ENCODE measurements around the gene AQP6.

AQP6 gene

DNA sequence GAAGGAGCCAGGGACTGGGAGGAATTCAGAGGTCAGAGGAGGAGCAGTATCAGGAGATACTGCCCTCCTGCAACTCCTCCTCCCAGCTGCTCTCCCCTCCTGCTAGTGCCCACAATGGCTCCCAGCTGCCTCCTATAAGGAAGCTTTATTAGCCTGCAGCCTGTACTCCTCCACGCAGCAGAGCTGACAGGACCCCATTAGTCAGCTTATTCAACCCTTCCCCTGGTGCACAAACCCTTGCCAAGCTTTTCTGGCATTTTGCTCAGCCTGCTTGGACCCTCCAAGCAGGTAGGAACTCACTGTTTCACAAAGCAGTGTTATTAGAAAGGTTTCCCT lies 29.2 kb upstream of the AQP6 start:
- no peak for DNase-seq

DNA sequence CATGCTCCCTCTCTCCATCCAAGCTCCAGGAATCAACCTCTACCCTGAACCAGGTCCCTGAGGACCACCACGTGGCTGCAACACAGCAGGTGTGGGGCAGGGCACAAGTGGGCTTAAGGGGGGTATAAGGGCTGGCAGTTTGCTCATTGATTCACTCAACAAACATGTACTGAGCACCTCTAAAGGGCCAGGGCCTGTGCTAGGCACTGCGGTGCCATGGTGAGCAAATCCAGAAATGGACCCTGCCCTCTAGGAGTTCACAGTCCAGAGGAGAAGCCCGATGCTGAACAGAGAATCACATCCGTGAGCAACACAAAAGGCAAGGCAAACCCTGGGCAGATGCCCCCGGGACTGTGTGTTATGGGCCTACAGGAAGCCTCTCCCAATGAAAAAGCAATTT lies 28.7 kb upstream of the AQP6 start:
- no peak for DNase-seq

DNA sequence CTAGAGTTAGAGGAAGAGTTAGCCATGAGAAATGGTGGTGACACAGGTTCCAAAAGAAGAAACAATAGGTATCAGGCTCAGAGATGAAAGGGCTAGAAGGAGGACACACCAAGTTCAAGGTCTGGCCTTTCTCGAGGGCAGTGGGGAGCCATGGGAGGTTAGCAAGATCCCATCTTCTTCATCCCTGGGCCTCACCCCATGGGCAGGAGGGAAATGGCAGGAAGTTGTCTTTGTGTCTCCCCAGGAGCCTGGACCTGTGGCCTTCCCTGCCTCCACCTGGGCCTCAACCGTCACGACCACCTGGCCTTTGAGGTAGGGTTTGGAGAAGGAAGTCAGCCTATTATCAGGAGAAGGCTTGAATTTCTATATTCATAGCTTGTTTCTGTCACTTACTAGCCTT lies 28.0 kb upstream of the AQP6 start:
- DNase-seq = no peak

DNA sequence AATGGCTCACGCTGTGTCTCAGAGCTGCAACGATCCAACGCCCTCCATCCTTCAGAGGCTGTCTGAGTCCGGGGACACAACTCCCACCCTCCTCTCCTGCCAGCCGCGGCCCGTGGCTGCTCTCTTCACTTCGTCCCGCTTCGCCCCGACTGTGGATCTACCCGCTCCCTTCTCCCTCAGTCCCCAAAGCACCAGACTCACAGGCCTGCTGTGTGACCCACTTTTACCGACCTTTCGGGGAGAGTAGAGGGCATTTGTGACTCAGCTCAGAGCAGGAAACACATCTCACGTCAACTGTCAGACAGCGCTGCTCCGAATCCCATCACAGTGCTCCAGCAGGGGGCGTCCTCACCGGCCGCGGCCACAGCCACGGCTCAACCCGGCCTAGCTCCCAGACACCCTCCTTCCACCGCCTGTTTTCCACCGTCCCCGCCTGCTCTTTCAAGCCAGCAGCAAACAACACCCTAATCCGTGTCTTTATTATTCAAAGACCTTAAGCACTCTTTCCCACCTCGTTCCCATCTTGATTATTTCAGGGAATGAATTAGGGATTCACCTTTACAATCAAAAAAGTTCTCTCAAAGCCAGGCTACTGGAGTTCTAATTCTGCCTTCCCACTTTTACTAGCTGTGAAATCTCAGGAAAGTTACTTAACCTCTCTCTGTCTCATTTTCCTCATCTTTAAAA lies 27.2 kb upstream of the AQP6 start:
- peak; percentile 85 for DNase-seq

DNA sequence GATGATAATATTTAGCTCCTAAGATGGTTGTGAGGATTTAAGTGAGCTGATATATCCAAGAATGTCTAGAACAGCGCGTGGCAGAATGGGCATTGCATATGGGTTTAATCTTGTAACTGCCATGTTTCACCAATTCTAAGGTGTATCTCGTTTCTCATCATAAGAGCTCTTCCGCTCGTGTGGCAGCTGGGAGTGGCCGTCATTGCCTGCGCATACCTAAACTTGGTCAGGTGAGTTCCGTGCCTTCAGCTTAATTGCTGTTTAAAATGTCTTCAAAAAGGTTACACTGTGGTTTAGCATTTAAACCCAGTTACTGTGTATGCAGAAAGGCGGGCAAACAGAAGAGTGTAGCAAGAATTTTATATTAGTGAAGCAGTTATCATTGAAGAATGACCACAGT lies 26.7 kb upstream of the AQP6 start:
- DNase-seq = no peak

DNA sequence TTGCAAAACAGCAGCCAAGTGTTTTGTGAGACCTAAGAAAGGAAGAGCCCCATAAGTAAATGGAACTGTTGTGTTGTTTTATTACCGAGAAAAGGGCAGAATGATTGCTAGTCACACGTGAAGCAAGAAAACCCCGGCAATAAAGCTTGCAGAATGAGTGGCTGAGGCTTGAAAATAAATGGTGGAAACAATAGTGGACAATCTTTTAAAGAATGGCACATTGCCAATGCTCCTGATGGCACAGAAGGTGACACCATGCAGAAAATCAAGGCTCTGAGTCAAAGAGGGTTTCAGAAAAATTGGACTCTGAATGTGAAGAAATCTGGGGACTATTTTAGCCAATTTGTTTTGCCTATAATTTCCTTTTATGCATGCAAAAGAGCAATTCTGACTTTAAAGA lies 26.2 kb upstream of the AQP6 start:
- no peak for DNase-seq

DNA sequence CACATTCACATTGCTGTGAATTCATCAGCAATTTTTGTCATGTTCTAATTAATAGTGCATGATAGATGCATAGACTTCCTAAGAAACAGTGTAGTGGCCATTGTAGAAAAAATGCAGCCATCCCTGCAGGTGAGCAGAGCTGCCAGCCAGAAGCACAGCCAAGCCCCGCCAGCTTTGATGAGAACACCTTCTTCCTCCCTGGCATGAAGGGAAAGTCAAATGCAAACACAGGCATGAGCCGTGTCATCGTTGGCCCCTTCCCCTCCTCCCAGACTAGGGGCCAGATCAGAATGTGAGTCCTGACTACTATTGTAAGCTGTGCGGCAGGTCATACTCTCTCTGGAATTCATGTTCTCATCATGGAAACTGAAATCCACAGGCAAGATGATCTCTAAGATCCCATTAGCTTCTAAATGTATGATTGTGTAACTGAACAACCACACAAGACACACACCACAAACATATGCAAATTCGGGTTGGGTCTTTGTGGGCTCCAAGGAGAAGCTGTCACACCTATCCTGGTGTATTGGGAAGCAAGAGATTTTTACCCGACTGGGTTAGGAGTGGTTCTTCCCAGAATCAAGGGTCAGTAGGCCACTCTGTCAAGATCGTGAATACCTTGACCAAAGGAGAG lies 25.0 kb upstream of the AQP6 start:
- DNase-seq = no peak

DNA sequence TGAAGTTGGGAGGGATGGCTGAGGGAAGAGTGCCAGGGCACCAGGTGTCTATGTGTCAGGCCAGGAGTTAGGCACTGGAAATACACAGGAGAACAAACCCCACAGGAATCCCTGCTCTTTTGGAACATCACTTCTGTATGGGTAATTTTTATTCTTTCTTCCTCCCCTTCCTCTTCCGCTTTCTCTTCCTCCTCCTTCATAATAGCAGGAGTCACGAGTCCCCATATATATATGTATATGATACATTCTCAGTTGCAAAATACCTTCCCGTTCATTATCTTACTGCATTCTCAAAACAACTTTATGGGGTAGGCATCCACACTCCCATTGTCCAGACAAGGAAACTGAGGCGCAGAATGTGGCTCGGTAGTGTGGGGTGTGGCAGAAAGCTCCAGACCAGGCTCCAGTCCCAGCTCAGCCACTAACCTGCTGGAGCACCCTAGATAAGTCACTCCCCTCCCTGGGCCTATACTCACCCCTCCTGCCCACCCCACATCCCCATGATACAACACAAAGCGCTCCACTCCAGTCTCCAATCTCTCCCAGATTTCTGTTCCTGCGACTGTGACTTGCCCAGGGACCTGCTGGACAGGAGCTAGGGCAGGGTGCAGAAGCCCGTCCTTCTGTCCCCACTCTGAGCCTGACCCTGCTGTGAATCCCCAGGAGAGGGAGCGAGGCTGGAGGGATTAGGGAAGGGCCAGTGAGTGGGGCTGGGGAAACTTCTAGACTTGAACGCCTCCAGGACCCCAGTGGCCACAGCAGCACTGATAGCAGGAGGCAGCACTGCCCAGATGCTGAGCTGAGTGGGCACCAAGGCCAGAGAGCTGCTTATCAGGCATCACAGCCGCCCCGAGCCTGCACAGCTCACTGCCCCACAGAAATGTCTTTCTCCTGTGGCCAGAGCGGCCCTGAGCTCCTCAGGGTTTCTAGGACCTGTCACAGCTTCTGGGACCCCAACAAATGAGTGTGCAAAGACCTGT lies 23.6 kb upstream of the AQP6 start:
- no peak for DNase-seq

DNA sequence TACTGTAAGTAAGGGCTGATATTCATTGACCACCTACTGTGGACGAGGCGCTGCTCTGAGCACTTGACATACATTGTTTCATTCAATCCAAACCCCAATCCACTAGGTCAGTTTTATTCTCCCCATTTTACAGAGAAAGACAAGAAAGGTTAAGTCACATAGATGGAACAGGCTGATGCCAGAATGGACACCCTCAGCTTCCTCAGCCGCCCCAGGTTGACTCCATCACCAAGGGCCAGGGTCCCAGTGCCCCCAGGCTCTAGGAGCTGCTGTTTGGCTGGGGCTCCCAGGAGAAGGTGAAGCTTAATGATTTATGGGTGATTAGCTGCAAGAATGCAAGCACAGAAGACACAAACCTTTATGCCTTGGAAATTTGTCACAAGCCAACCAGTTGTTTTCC lies 22.9 kb upstream of the AQP6 start:
- no peak for DNase-seq

DNA sequence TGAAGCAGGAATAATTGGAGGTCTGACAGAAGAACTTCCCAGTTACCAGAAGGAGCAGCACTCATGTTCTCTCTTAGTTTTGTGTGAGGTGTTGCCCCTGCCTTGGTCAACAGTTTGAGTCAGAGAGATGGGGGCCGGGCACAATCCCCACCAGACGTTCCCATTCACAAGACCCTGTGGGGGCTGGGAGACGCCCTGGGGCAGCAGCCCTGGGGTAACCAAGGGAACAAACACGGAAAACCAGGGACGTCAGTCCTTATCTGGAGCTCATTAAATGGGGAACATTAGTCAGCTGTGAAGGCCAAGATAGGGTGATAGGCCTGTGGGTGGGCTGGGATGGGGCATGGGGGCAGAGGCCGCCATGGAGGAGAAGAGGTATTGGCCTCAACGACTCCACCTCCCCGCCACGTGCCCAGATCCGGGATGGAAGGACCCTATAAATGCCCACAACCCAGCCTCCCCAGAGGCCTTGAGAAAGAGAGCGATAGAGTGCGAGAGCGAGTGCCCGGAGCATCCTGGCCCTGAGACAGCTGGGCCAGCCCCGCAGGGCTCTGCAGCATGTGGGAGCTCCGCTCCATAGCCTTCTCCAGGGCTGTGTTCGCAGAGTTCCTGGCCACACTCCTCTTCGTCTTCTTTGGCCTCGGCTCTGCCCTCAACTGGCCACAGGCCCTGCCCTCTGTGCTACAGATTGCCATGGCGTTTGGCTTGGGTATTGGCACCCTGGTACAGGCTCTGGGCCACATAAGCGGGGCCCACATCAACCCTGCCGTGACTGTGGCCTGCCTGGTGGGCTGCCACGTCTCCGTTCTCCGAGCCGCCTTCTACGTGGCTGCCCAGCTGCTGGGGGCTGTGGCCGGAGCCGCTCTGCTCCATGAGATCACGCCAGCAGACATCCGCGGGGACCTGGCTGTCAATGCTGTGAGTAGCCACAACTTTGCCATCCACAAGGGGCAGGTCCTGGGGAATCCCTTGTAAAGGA lies 22.2 kb upstream of the AQP6 start, which contains the start of gene AQP2:
AQP2 (plus strand) TSS at position 465 of the 979 bp plus-strand sequence; CDS start at position 559, 94 bp downstream.
- no peak for DNase-seq

DNA sequence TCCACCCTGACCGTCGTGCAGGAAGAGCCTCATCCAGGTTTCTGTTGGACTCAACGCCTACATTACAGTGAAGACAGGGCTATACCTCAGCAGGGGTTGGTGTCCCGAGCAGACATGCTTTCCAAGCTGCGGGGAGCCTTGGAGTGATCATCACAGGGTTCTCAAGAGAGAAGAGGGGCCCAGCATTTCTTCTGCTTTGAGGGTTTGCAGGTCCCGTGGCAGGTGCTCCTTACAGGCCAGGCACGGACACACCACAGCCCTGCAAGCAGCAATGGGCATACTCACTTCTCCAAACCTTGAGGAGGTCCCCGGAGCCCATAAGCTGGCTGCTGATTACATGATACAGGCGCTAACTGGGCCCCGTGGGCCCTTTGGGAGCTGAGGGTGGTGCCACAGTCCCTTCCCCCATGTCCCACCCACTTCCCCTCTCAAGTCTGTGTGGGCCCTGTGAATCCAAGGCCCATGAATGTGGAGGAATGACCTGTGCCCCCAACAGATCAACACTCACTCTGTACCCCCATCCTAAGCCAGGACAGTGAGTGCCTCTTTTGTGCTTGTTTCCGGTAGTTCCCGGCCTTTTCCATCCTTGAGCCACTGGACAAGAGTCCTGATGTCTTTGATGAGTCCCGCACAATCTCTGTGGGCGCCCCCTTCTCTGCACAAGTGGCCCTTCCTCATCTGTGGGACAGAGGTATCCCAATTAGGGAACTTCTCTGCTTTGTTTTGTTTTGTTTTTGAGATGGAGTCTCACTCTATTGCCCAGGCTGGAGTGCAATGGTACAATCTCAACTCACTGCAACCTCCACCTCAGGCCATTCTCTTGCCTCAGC lies 21.1 kb upstream of the AQP6 start:
- no peak for DNase-seq

DNA sequence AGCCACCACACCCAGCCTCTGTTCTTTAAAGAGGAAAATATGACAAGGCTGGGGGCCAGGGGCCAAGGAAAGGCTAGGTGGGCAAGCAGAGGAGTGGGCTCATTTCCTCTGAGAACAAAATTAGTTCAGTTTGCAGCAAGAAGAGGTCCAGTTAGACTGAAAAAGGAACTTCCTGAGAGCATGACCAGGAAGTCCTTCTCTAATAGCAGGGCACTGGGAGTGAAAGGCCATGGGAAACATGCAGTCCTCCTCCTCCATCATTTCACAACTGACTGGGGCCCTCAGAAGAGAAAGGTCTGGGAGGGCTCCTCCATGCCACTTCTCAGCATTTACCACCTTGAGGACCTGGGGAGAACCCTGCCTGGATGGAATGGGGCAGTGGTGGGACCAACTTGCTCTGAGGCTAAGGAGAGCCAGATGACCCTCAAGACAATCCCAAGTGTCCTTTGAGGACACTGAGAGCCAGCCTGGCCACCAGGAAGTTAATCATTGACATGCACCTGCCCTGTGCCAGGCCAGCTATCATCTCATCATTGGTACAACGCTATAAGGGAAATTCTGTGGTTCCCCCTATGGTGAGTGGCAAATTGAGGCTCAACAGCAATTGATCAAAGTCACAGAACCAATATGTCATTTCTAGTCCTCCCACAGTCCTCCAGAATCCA lies 20.2 kb upstream of the AQP6 start:
- DNase-seq = no peak

DNA sequence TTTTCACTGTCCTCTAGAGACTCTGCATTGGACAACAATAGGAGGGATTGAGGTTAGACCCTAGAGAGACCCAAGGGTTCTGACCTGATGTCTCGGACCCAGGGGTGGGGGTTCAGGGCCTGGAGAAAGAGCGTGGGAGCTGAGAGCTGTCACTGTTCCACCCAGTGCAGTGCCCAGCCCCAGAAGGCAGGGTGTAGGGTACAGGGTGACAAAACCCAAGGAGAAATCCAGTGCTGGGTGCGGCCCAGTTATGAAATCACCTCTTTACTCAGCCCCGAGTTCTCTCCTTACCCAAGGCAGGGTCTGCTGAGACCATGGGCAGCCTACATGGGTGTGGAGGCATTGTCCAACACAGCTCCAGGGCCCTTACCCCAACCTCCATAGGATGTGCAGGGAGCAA lies 19.6 kb upstream of the AQP6 start:
- DNase-seq = no peak

DNA sequence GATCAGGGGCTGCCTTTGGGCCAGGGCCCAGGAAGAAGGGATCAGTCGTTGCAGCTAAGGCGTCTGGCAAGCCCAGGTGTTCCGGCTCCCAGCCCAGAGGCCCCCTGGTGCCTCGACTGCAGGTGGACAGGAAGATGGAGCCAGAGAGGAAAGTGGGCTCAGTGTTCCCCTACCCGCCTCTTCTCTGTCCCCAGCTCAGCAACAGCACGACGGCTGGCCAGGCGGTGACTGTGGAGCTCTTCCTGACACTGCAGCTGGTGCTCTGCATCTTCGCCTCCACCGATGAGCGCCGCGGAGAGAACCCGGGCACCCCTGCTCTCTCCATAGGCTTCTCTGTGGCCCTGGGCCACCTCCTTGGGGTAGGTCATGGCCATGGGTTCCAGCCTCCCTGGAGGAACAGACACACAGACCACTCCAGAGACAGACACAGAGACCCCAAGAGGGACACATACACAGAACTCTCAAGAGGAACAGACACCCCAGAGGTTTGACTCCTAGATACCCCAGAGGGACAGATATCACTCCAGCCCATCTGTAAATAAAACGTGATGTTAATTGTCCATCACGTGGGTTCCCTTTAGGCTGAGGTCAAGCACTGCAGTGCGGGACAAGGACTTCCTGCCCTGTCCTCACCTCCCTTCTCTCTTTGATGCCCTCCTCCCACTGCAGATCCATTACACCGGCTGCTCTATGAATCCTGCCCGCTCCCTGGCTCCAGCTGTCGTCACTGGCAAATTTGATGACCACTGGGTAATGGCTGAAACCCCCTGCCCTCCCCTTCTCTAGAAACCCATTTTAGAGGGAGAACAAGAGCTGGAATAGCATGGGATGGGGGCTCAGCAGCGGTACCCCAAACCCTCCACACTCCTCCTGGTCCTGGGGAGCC lies 18.5 kb upstream of the AQP6 start:
- no peak for DNase-seq

DNA sequence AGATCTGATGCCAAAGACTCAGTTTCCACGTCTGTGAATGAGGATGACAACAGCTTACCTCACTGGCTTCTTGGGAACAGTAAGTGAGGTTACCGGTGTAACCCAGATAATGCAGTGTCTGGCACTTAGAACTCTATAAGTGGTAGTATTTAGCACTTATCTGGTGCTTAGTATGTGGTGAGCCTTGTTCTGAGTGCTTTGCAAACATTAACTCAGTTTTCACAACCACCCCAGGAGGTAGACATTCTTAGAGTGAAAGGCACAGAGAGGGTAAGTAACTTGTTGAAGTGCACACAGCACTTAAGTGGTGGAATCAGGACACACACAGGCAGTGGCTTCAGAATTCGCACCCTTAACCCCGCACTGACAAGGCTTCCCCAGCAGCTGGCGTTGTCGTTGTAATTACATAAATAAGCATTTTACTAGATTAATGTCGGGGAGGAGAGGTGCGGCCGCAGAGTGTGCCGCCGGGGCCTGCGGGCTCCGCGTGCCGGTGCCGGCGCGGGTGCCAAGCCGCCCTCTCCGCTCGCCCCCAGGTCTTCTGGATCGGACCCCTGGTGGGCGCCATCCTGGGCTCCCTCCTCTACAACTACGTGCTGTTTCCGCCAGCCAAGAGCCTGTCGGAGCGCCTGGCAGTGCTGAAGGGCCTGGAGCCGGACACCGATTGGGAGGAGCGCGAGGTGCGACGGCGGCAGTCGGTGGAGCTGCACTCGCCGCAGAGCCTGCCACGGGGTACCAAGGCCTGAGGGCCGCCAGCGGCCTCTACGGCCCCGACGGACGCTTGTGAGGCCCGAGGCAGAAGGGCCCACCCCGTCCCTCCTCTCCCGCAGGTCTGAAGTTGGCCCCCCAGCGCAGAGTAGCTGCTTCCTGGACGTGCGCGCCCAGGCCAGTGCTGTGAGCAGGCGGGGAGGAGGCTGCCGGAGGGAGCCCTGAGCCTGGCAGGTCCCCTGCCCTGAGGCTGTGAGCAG lies 17.6 kb upstream of the AQP6 start:
- DNase-seq = no peak

DNA sequence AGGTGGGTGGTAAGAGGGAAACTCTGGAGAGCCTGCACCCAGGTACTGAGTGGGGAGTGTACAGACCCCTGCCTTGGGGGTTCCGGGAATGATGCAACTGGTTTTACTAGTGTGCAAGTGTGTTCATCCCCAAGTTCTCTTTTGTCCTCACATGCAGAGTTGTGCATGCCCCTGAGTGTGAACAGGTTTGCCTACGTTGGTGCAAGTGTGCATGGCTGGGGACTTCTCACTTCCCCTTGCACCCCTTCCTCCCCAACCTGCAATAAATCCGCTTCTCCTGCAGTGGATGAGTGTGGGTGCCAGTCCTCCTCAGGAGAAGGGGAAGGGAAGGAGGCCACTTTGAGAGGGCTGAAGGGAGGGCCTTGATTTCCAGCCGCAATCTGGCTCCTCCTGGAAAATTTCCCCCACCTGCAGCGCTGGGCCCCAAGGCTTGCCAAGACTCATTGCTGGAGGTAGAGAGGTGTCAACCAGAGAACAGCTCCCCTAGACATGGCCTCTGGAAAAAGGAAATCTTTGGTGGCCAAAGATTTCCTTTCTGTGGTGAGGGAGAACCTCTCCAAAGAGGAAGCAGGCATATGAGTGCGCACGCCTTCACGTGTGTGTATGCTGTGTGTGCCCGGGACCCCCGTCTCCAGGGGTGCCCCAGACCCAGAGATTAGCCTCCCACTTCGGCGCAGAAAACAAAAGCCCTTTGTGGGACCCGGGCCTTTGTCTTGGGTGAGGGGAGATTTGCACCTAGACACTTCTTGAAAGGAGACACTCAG lies 16.7 kb upstream of the AQP6 start:
- no peak for DNase-seq

DNA sequence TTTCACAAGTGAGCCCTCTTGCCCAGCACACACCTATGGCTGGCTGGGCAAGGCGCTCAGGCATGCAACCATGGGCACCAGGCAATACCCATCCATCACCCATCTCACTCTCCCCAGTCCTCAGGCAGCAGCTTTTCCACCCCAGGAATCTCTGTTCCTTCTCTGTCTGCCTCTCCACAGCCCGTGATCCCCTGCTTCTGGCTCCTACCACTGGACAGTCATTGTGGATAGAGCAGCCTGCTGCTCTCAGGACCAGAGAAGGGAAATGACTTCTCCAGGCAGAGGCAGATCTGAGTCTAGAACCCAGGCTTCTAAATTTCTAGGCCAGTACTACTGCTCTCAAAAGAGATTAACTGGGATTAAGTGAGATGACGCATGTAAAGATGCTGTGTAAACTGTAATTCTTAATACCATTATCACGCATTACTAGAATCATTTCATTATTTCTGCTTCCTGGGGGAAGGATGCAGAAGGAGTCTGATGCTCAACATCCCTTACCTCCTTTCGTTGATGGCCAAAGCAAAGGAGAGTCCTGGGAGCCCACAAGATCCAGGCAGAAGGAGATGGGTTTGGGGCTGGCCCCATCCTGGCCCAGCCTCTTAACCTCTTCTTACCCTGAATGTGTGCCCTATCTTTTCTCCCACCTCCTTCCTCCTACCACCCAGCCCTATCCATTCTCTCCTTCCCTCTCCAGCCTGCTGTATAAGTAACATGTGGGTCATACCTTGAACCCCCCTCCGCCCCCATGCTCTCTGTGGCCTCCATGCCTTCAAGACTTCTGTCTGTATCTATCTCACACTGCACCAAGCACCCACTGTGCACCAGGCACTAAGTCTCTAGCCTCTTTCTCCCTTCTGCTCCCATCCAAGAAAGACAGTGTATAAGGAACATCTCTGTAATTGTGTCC lies 15.8 kb upstream of the AQP6 start:
- DNase-seq = no peak

Data from stimulated activated CD4-positive, alpha-beta T cell treated with anti-CD3 and anti-CD28 coated beads, Interleukin-12 subunit alpha, Interleukin-12 subunit beta, amount 100 ng/mL, for 4 hours (primary cell).